Tibial nerve (tissue), 4 donors: ENCODE results near the gene CCDC57.

Experiments used
- EP300 ChIP-seq, 2 donors: sonication (generic); formaldehyde crosslinking; IDR thresholded peaks; one replicate each; pipeline ENCODE4 v1.6.1; 2017; ENCODE audit warnings: antibody characterized with exemption in 2 of 2, mild to moderate bottlenecking in 1 of 2
- POLR2A ChIP-seq, 2 donors: fragments of 450-650 bp; IDR thresholded peaks; one replicate each; pipeline ENCODE4 v1.6.1; 2017; ENCODE audit warnings: antibody characterized with exemption in 2 of 2, mild to moderate bottlenecking in 2 of 2, moderate library complexity in 2 of 2
- TF ChIP-seq, protein P1 (sequence below), 5 experiments: fragments of 200-600 bp in 3 of 5; fragments of 450-650 bp in 2 of 5; sonication (generic) in 3 of 5; IDR thresholded peaks; one replicate each; pipeline ENCODE4 v1.5.1; 2016 to 2019; ENCODE audit warnings: antibody characterized with exemption in 5 of 5, mild to moderate bottlenecking in 3 of 5, moderate library complexity in 2 of 5

GRCh38 chr17:82076018-82076784 is 136.4 kb downstream of the CCDC57 start:
- TF ChIP-seq, protein P1, sequence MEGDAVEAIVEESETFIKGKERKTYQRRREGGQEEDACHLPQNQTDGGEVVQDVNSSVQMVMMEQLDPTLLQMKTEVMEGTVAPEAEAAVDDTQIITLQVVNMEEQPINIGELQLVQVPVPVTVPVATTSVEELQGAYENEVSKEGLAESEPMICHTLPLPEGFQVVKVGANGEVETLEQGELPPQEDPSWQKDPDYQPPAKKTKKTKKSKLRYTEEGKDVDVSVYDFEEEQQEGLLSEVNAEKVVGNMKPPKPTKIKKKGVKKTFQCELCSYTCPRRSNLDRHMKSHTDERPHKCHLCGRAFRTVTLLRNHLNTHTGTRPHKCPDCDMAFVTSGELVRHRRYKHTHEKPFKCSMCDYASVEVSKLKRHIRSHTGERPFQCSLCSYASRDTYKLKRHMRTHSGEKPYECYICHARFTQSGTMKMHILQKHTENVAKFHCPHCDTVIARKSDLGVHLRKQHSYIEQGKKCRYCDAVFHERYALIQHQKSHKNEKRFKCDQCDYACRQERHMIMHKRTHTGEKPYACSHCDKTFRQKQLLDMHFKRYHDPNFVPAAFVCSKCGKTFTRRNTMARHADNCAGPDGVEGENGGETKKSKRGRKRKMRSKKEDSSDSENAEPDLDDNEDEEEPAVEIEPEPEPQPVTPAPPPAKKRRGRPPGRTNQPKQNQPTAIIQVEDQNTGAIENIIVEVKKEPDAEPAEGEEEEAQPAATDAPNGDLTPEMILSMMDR (IDR thresholded peaks at IDR 0.05) = no peak
- TF ChIP-seq POLR2A (IDR thresholded peaks at IDR 0.05) (no peak), EP300 (IDR thresholded peaks at IDR 0.05) (no peak)
